ENCODE results near the gene PDE11A.
A peak's percentile ranks its signal among the peaks of the same experiment; 100 is the strongest.
"Not testable (repeated sequence)": the region's sequence is repeated elsewhere in the genome, so short reads cannot be mapped to it uniquely, and the experiment has no call there.

The PDE11A gene

GRCh38 chr2:178012639-178013038 is 59.9 kb downstream of the PDE11A start:
- DNase-seq (ENCODE audit: insufficient read length, low spot score) = no peak

GRCh38 chr2:178009813-178010212 is 62.8 kb downstream of the PDE11A start:
- no peak for FAIRE-seq
- DNase-seq (ENCODE audit: insufficient read length, low spot score) = no peak

More at GRCh38 chr2:178012639-178013038, 59.9 kb downstream of the PDE11A start:
- no peak for FAIRE-seq

GRCh38 chr2:178008636-178009289 is 63.8 kb downstream of the PDE11A start:
- DNase-seq (ENCODE audit: insufficient read length, low spot score) = no peak
- FAIRE-seq = no peak

DNA sequence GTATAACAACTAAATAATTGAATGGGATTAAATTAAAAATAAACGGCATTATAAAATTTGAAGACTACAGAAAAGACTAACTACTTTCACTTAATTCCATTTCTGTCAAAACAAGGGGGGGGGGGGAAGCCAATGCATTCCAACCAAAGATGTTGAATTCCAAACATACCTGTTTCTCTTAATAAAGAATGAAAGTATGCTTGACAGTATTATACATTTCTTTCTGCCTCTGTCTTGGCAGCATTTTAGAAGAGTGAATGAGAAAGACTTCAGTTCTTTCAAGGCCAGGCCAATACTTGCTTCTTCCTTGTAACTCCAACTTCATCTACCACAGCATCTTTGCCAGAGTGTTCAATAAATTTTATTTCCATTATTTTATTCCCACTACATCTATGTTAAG is 65.9 kb downstream of the PDE11A start:
- DNase-seq (ENCODE audit: insufficient read length, low spot score) (no peak), FAIRE-seq (no peak)

DNA sequence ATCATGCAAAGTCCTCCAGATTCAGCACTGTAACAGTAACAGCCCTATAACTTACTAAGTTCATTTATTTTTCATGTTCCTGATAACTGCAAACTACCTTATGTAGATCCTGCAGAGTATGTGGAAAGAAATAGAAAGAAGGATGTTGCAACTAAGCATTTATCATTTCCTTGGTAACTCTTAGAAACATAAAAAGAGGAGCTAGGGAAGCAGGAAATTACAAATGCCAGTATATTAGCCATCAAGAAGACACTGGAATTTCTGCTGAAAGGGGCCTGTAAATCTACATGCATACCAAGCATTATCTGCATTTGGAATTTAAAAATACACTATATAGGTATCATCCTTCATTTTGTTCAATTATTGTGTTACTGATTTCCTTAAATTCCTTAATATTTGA is 66.8 kb downstream of the PDE11A start:
- no peak for DNase-seq (ENCODE audit: insufficient read length, low spot score)
- no peak for FAIRE-seq

DNA sequence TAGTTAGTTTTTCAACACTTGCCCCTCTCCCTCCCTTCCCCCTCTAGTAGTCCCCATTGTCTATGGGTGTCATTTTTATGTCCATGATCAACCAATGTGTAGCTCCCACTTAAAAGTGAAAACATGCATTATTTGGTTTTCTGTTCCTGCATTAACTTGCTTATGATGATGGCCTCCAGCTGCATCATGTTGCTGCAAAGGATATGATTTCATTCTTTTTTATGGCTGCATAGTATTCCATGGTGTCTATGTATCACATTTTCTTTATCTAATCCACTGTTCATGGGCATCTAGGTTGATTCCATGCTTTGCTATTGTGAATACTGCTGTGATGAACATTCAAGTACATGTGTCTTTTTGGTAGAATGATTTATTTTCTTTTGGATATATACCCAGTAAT is 70.5 kb downstream of the PDE11A start:
- DNase-seq (ENCODE audit: insufficient read length, low spot score) (no peak), FAIRE-seq (no peak)

DNA sequence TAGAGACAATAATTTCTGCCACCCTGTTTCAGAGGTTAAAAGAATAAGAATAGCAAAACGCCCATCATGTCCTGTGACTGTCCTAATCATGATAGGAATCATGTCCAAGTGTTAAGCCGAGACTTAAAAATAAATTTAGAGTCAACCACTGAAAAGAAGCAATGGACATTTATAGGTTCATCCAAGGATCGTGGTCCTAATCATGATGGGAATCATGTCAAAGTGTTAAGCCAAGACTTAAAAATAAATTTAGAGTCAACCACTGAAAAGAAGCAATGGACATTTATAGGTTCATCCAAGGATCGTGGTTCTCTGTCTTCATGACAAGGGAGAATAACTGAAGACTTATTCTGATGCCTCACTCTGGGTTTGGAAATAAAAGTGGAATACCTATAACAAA is 73.6 kb downstream of the PDE11A start:
- DNase-seq (ENCODE audit: insufficient read length, low spot score) = no peak
- FAIRE-seq = no peak

- FAIRE-seq (no peak), DNase-seq (ENCODE audit: insufficient read length, low spot score) (no peak)
Measured at GRCh38 chr2:177998006-177998405, 74.6 kb downstream of the PDE11A start.

GRCh38 chr2:177992992-177993391 is 79.6 kb downstream of the PDE11A start:
- no peak for DNase-seq (ENCODE audit: insufficient read length, low spot score)
- no peak for FAIRE-seq

- FAIRE-seq (no peak), DNase-seq (ENCODE audit: insufficient read length, low spot score) (no peak)
Measured at GRCh38 chr2:177989029-177989885, 83.3 kb downstream of the PDE11A start.

DNA sequence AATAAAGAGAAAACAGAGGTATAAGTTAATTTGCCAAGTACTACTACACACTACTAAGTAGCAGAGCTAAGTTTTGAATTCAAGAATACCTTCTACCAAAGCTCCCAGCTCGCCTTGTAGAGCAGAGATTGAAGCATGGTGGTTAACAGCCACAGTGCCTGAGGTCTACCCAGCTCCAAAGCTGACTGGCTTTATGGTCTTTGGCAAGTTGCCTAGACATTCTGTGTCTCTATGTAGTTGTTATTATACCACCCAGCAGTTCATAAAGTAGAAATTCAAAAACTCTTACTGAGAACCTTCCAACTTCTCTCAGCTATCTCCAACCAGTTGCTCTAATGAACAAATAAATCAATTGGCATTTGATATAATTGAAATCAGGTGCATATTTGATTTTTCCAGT is 87.8 kb downstream of the PDE11A start:
- FAIRE-seq (no peak), DNase-seq (ENCODE audit: insufficient read length, low spot score) (no peak)

DNA sequence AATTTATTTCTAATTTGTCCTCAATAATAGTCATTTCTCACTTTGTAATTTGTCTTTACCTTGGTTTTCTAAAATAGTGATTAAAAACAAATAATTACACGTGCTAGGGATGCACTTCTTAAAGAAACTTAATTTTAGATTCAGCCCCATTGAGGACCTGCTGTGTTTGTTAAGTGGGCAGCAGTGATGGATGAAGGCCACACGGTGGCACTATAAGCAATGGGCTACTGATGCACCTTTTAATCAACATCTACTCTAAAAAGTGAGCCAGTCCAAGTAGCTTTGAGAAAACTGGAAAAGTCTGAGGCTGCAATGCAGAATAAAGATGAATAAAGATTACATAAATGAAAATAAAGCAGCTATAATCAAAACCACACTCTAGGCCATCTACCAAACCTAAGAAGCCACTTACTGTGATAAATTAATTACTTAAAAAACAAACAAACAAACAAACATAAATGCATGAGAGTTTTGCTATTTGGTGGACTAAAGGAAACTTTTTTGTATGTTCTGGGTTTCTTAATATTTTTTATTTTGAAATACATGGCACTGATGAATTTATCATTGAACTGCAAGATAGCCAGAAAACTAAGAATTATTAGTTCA is 89.3 kb downstream of the PDE11A start:
- FAIRE-seq (no peak), DNase-seq (ENCODE audit: insufficient read length, low spot score) (peak; percentile 57)

- FAIRE-seq (no peak), DNase-seq (ENCODE audit: insufficient read length, low spot score) (no peak)
Measured at GRCh38 chr2:177972782-177973181, 99.8 kb downstream of the PDE11A start.

- no peak for FAIRE-seq
- no peak for DNase-seq (ENCODE audit: insufficient read length, low spot score)
Measured at GRCh38 chr2:177972123-177972522, 100.5 kb downstream of the PDE11A start.

DNA sequence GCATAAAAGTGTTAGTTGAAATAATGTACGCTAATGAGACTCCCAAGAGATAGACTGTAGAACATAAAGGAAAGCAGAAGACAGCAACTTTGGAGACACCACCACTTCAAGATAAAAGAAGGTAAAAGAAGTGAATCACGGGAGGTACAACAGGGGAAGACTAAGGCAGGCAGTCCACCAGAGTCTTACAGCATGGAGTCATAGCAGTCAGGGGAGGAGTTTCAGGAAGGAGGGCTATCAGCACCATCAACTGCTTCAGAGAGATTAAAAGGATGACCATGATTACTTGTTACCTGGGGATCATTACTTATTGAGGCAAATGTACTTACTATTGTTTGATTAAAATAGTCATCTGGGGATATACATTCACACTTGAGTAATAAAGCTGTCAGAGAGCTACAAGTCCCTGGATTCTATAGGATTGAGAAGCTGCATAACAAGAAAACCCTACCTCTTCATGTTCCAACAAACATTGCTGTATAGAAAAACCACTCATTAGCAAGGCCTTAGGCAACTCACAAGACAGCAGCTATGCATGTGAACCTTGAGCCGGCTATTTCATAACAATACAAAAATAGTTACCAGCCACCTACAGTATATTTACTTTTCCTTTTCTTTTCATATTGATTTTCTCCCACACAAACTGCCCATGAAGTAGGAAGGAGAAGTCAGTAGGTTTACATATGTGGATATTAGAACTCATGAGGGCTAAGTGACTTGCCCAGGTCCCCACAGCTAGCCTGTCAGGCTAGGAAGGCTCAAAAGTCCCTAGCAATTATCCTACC is 101.7 kb downstream of the PDE11A start:
- FAIRE-seq (no peak), DNase-seq (ENCODE audit: insufficient read length, low spot score) (no peak)

- no peak for FAIRE-seq
- DNase-seq (ENCODE audit: insufficient read length, low spot score) = no peak
Measured at GRCh38 chr2:177964892-177965291, 107.7 kb downstream of the PDE11A start.

DNA sequence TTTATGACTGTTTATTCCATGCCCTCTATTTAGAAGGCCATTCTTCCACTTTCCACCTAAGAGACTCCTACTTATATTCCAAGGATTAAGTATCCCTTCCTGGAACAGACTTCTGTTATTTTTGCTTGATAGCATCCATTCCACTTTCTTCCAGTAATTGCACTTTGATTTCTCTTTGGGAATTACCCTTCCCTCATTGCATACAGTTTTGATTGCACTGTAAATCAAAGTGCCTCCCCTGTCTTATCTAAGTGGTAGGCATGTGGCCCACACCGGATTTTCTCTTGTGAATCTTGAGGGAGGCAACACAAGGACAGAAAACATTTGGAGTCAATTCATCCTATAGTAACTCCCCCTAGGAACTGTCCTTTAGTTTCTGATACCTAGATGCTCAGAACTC is 120.4 kb downstream of the PDE11A start:
- FAIRE-seq = no peak
- DNase-seq (ENCODE audit: insufficient read length, low spot score) = no peak

DNA sequence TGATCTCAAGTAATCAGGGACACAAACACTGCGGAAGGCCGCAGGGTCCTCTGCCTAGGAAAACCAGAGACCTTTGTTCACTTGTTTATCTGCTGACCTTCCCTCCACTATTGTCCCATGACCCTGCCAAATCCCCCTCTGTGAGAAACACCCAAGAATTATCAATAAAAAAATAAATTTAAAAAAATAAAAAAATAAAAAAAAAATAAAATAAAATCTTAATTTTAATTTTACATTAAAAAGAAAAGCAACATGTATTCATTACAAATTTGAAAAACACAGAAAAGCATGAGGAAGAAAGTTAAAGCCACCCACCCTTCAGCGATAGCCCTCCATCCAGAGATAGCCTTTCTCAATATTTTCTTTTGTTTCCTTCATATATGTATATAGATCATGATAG is 125.0 kb downstream of the PDE11A start:
- DNase-seq (ENCODE audit: insufficient read length, low spot score); FAIRE-seq: not testable (repeated sequence)

DNA sequence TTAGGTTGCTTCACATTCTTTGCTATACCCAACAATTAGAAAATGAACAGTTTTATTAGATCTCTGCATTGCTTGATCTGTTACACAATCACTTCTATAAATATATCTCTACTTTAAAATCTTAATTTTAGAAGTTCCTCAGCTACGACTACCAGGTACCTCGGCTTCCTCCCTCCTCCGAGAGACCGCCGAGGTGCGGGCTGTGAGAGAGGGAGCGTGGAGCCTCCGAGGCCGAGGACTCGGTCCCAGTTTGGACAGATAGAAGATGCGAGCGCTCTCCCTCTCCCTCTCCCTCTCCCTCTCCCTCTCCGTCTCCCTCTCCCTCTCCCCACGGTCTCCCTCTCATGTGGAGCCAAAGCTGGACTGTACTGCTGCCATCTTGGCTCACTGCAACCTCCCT is 128.0 kb downstream of the PDE11A start:
- not testable (repeated sequence) for FAIRE-seq; DNase-seq (ENCODE audit: insufficient read length, low spot score)

DNA sequence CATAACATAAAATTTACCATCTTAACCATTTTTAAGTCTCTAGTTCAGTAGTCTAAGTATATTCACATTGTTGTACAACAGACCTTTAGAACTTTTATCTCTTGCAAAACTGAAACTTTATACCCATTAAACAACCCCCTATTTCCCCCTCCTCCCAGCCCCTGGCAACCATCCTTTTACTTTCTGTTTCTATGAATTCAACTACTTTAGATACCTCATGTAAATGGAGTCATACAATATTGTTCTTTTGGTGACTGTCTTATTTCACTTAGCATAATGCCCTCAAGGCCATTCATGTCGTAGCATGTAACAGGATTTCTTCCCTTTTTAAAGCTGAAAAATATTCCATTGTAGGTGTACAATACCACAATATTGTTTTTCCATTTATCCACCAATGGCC is 129.8 kb downstream of the PDE11A start:
- no peak for DNase-seq (ENCODE audit: insufficient read length, low spot score)
- FAIRE-seq = no peak

- FAIRE-seq (no peak), DNase-seq (ENCODE audit: insufficient read length, low spot score) (no peak)
Measured at GRCh38 chr2:177939211-177939610, 133.4 kb downstream of the PDE11A start.

Data from HTR-8/SVneo (cell line).